ENCODE measurements around the gene ETNK1.
A peak's percentile ranks its signal among the peaks of the same experiment; 100 is the strongest.
"Not testable (repeated sequence)": the region's sequence is repeated elsewhere in the genome, so short reads cannot be mapped to it uniquely, and the experiment has no call there.

ETNK1 gene

DNA sequence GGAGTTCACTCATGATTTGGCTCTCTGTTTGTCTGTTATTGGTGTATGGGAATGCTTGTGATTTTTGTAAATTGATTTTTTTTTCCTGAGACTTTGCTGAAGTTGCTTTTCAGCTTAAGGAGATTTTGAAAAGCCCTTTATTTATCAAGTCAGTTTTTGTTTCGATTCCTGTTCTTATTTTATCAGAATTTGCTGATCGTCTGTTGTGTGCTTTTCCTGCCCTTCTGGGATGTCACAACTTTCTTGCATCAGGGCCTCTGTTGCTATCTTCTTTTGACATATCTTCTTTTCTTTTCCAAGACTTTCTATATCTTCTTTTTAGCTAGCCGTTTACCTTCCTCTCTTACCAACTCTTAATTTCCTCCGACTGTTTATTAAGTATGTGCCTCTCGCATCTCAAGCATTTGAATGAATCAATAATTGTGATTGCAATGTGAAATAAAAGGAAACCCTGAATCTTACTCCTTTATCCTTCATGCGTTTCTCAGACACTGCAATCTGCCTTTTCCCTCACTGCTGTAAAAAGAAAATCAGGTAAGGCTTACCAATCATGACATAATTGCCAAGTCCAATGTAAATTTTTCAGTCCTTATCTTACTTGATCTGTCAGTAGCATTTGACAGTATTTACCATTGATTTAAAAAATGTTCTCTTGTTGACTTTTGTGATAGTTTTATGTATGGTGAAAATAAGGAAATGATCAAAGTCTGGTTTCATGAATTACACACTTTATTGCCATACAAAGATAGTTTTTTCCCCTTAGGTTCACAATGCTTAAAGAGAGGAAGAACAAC is 53.0 kb downstream of the ETNK1 start:
- no peak for DNase-seq
- intact Hi-C loops (cut with DNase I) = no loop called here

GRCh38 chr12:22682663-22683062 is 57.7 kb downstream of the ETNK1 start:
- intact Hi-C loops (cut with DNase I) = no loop called here
- DNase-seq = no peak

DNA sequence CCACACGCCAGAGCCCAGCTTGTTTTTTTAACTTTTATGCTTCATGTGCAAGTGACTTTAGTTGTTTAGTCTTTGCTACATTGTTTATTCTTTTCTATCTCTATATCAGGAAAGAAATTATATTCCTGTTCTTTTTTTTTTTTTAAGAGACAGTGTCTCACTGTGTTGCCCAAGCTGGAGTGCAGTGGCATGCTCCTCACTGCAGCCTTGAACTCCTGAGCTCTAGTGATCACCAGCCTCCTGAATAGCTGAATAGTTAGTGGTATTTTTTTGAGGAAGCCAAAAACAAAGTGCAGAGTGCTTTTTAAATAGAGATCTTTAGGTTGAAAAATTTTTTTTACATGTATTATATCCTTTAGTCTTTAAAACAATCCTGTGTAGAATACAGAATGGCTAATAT is 58.2 kb downstream of the ETNK1 start:
- DNase-seq = no peak
- intact Hi-C loops (cut with DNase I) = no loop called here

DNA sequence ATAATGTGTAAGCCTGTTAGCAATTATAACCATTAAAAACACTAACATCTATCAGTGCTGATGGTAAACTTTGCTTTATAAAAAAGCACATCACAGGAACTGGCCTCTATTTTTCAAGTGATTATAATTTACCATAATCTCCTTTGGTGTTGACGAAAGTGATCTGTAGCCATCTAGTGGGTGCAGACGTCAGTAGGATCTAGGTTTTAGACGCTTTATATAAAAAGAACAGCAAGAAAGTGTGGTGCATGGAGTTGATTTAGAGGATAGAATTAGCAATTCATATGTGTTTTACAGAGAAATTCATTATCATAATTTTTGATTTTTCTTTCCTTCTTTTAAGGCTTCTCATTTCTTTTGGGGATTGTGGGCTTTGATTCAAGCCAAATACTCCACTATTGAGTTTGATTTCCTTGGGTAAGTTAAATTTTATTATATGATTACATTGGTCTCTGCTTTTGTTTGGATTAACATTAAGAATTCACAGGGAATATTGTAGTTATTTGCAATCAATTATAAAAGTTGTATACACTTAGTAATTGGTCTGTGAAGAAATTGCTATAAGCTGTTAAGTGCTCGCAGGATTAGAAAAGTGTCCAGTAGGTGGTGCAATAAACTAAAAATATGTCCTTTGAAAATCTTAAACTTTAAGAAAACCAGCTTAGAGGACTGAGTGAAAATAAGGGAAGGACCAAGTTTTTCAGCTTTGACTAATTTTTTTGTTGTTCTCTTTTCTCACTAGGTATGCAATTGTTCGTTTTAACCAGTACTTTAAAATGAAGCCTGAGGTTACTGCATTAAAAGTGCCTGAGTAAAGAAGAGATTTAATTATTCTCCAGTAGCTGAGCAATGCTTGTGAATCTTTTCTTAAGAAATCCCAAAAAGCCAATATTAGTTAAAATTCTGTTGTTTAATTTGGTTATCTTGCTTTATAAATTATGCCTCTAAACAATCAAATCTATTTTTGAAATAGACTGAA is 59.5 kb downstream of the ETNK1 start:
- intact Hi-C loops (cut with DNase I) = no loop called here
- DNase-seq = peak in 1 of 42 donors; percentile 30

DNA sequence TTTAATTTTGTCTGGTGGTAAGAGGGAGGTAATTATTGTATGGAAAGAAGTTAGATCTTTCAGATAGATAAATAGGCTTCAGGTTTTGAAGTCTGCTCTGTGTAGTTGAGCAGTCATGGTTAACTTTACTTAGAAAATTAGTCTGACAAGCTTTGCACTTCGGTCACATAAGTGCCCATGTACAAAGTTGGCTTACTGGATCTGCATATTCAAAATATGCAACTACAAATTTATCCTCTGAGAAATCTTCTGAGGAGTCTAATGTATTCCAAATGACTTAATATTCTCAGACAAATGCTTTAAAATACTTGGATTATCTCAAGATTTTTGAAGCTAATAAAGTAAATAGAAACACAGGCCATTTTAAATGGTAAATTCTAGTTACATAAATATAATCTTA is 61.2 kb downstream of the ETNK1 start:
- intact Hi-C loops (cut with DNase I) = no loop called here
- no peak for DNase-seq

DNA sequence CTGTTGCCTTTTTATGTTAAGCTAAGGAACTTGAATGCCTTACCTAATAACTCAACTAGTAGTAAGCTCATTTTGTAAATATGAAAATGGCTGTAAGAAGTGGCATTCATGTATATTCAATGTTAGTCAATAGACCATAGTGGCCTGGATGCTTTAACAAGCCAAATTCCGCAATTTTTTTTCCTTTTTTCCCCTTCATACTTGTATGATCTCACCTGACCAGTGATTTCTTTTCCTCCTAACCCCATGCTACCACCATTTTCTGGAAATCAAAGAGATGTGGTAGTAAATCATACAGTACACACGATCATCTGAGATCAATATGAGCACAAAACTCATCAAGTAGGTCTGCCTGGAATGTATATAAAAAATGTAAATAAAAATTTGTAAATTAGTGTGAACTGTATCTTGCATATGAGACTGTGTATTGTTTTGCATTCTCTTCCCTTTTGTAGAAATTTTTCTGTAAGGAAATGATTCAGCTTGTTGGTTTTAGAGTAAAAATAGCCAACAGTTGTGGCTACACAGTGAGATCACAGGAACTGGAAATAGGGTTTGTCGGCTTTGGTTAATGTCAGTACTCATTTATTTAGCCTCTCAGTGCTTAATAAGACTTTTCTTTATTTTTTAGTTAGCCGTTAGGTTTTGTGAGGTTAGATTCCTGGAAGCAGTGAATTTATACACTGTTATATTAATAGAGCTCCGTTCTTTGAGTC is 62.5 kb downstream of the ETNK1 start:
- DNase-seq = no peak
- intact Hi-C loops (cut with DNase I) = no loop called here

DNA sequence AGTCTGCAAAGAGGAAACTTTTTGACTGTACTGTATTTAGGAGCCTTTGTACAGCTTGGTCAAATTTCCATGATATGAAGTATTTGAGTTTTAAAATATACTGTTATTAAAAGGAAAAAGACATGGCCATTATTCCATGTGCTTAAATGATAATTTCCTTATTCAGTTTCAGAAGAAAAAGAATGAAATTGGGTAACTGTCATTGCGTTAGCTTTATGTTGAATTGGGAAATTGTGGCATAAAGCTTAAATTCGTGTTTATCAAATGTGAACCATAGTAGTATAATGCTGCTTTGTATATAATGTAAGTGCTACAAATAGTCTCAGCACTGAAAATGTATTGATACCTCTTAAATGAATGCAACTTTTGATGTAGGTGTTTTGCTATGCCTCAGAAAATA is 64.9 kb downstream of the ETNK1 start:
- intact Hi-C loops (cut with DNase I) = no loop called here
- DNase-seq = no peak

- DNase-seq = no peak
- intact Hi-C loops (cut with DNase I) = no loop called here
Observed at GRCh38 chr12:22691319-22691718, 66.3 kb downstream of the ETNK1 start.

GRCh38 chr12:22692467-22692866 is 67.5 kb downstream of the ETNK1 start:
- DNase-seq; intact Hi-C loops (cut with DNase I): not testable (repeated sequence)

GRCh38 chr12:22692964-22693555 is 68.1 kb downstream of the ETNK1 start:
- DNase-seq = peak in 1 of 42 donors; percentile 11
- intact Hi-C loops (cut with DNase I) = no loop called here

DNA sequence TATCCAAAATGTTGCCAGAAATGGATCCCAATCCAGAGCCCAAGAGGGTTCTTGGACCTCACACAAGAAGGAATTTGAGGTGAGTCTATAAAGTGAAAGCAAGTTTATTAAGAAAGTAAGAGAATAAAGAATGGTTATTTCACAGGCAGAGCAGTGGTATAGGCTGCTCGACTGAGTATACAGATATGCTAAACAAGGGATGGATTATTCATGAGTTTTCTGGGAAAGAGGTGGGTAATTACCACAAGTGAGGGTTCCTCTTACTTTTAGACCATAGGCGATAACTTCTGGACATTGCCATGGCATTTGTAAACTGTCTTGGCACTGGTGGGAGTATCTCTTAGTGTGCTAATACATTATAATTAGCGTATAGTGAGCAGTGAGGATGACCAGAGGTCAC is 73.6 kb downstream of the ETNK1 start:
- intact Hi-C loops (cut with DNase I) = no loop called here
- no peak for DNase-seq

DNA sequence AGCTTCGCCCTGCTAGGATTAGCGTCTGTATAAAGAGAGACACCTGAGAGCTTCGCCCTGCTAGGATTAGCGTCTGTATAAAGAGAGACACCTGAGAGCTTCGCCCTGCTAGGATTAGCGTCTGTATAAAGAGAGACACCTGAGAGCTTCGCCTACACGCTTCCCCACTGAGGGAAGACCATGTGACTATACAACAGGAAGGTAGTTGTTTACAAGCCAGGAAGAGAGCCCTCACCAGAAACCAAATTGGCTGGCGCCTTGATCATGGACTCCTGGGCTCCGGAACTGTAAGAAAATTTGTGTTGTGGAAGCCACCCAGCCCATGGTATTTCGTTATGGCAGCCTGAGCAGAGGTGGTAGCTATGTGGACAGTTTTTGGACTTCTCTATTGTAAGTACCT is 74.7 kb downstream of the ETNK1 start:
- intact Hi-C loops (cut with DNase I) = not testable (repeated sequence)

GRCh38 chr12:22700106-22700505 is 75.1 kb downstream of the ETNK1 start:
- intact Hi-C loops (cut with DNase I) = no loop called here
- no peak for DNase-seq

More for the DNA sequence above, 74.7 kb downstream of the ETNK1 start:
- not testable (repeated sequence) for DNase-seq

DNA sequence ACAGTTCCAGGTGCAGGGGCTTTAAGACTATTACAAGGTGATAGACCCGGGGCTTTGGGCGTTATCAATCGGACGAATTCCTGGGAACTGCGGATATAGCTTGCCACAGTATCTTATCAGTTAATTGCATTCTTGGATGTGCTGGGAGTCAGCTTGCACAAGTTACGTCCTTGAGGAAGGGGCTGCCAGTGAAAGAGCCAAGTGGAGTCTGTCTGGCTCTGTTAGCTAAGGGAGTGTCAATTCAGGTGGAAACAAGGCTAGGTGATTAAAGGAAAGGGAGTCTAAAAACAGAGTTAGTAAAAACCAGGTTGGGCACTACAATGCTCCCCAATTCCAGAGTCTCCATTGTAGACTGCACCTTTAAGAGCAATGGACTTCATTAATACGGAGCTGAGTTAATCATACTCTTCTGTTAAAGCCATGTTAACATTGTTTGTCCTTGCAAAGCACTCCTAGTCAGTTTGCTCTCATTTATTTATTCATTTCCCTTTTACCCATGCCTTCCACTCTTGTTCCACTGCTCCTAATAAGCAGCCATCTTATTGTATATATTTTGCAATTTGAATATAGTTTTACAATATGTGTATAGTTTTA is 76.3 kb downstream of the ETNK1 start:
- DNase-seq; intact Hi-C loops (cut with DNase I): not testable (repeated sequence)

DNA sequence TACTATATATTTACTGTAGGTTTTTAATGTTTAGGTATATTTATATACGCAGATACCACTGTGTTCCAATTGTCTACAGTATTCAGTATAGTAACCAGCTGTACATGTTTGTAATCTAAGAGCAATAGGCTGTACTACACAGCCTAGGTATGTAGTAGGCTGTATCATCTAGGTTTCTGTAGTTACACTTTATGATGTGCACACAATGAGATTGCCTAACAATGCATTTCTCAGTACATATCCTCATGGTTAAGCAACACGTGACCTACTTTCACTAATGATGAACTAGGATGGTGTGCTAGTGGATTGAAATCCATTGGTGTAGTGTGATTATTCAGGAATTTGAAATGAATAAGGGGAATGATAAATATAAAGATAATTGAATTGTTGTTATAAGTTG is 77.7 kb downstream of the ETNK1 start:
- intact Hi-C loops (cut with DNase I) = no loop called here
- DNase-seq = no peak

GRCh38 chr12:22709292-22709691 is 84.3 kb downstream of the ETNK1 start:
- DNase-seq = no peak

DNA sequence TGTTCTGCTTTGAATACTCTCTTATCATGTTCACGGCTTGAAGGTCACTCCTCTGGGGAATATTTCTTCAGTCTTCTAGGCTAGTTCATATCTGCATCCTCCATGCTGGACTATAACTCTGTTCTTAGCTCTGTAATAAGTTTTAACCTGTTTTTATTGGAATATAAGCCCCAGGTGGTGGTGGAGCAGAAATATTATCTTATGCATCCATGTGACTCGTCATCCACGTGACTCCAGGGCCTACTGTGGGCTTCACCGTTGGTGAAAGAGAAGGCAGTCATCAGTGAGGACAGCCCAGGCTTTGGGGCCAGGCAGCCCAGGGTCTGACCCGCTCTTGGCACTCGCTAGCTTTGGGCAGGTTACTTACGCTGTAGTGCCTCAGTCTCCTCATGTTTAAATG is 87.1 kb downstream of the ETNK1 start:
- intact Hi-C loops (cut with DNase I) = no loop called here
- DNase-seq = no peak

More at GRCh38 chr12:22709292-22709691, 84.3 kb downstream of the ETNK1 start:
- intact Hi-C loops (cut with DNase I) = no loop called here

GRCh38 chr12:22715254-22715653 is 90.3 kb downstream of the ETNK1 start:
- intact Hi-C loops (cut with DNase I) = no loop called here
- no peak for DNase-seq

- intact Hi-C loops (cut with DNase I) = no loop called here
- DNase-seq = no peak
Observed at GRCh38 chr12:22719745-22720144, 94.8 kb downstream of the ETNK1 start.
